GM13977 (cell line): Measurements from ENCODE around the gene OSER1.

Experiments
- DNase-seq: peaks from one replicate; pipeline ENCODE4 v3.0.0; 2012; ENCODE audit warnings: low spot score
- CTCF ChIP-seq: IDR thresholded peaks from 2 replicates; pipeline ENCODE4 v1.5.1; 2012; ENCODE audit warnings: mild to moderate bottlenecking, control low read depth; ENCODE audit not compliant: insufficient read depth; ENCODE audit errors: extremely low read depth, missing control alignments
- in situ Hi-C: fragments of 300-500 bp; cut with MboI; formaldehyde crosslinking; loops from one replicate; pipeline ENCODE4 v1.12.0; 2022; ENCODE audit warnings: low sequenced_read_pairs, low pct_unique_long_range_greater_than_20kb, mixed read lengths, inconsistent platforms; ENCODE audit not compliant: unreplicated experiment

The OSER1 gene

GRCh38 chr20:44219791-44220190, 9.2 kb upstream of the OSER1 start:
- TF ChIP-seq CTCF, result no peak
- in situ Hi-C loops, result loop anchor here (10.0 kb wide), 1 partner anchor 95 kb away; the partner anchor contains the start of gene FITM2
- no peak for DNase-seq

GRCh38 chr20:44219170-44219730, 8.7 kb upstream of the OSER1 start:
- TF ChIP-seq CTCF, result no peak
- in situ Hi-C loops, result loop anchor here (10.0 kb wide), 1 partner anchor 96 kb away; the partner anchor contains the start of gene FITM2
- DNase-seq, result no peak

- TF ChIP-seq CTCF, result no peak
- in situ Hi-C loops, result loop anchor here (10.0 kb wide), 1 partner anchor 96 kb away; the partner anchor contains the start of gene FITM2
Measured at GRCh38 chr20:44218446-44218845, 7.9 kb upstream of the OSER1 start.

GRCh38 chr20:44217342-44218092, 6.9 kb upstream of the OSER1 start:
- no peak for DNase-seq
- peak; percentile 93 for TF ChIP-seq CTCF
- in situ Hi-C loops, result loop anchor here (10.0 kb wide), 1 partner anchor 97 kb away; the partner anchor contains the start of gene FITM2

More at GRCh38 chr20:44218446-44218845, 7.9 kb upstream of the OSER1 start:
- no peak for DNase-seq

GRCh38 chr20:44215125-44215524, 4.6 kb upstream of the OSER1 start:
- in situ Hi-C loops, result loop anchor here (10.0 kb wide), 1 partner anchor 100 kb away; the partner anchor contains the start of gene FITM2
- TF ChIP-seq CTCF, result peak; percentile 94
- peak; percentile 48 for DNase-seq

- TF ChIP-seq CTCF, result no peak
- in situ Hi-C loops, result loop anchor here (10.0 kb wide), 1 partner anchor 102 kb away; the partner anchor contains the start of gene FITM2
- DNase-seq, result no peak
Measured at GRCh38 chr20:44212792-44213191, 2.2 kb upstream of the OSER1 start.
